ENCODE measurements around the gene NR4A1. TPM values are rescaled to one million over a fixed set of nuclear protein-coding genes. Genes with fewer than 3 reads are reported as not detected.

NR4A1 gene
- total RNA-seq, 2 donors from 2014 or later: 51.1 to 52.0 TPM

DNA sequence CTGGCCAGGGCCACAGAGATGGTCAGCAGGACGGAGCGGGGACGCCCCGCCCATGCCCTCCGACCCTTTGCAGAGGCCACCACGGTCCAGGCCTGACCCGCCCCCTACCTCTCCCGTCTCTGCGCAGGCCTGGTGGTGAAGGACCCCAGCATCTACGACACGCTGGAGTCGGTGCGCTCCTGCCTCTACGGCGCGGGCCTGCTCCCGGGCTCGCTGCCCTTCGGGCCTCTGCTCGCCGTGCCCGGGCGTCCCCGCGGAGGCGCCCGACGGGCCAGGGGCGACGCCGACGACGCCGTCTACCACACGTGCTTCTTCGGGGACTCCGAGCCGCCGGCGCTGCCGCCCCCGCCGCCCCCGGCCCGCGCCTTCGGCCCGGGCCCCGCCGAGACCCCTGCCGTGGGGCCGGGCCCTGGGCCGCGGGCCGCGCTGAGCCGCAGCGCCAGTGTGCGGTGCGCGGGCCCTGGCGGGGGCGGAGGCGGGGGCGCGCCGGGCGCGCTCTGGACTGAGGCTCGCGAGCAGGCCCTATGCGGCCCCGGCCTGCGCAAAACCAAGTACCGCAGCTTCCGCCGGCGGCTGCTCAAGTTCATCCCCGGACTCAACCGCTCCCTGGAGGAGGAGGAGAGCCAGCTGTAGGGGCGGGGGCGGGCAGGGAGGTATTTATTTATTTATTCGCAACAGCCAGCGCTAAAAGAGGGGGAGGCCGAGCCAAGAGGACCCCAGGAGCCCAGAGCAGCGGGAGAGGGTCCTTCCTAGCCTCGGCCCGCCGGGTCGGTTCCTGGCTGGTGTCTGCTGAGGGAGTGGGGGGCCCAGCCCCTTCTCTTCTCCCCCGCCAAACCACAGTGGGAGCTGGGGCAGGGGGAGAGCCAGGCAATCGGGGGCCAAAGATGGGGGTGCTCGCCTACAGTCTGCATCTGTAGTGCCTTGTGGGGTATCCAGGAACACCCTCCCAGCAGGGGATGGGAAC is 36.4 kb upstream of the NR4A1 start:
- Histone ChIP-seq H3K27ac (no peak overlapping the region), H3K27me3 (peaks cover 9% of the 10 kb centered on the region), H3K4me1 (no peaks in the 10 kb centered on the region), H3K9ac (ENCODE audit: low read depth in 2 of 2, low read length in 2 of 2) (no peak overlapping the region), H3K36me3 (no peaks in the 10 kb centered on the region), H3K4me3 (no peak overlapping the region), H3K9me3 (no peaks in the 10 kb centered on the region)
- TF ChIP-seq, protein P1, sequence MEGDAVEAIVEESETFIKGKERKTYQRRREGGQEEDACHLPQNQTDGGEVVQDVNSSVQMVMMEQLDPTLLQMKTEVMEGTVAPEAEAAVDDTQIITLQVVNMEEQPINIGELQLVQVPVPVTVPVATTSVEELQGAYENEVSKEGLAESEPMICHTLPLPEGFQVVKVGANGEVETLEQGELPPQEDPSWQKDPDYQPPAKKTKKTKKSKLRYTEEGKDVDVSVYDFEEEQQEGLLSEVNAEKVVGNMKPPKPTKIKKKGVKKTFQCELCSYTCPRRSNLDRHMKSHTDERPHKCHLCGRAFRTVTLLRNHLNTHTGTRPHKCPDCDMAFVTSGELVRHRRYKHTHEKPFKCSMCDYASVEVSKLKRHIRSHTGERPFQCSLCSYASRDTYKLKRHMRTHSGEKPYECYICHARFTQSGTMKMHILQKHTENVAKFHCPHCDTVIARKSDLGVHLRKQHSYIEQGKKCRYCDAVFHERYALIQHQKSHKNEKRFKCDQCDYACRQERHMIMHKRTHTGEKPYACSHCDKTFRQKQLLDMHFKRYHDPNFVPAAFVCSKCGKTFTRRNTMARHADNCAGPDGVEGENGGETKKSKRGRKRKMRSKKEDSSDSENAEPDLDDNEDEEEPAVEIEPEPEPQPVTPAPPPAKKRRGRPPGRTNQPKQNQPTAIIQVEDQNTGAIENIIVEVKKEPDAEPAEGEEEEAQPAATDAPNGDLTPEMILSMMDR (IDR thresholded peaks at IDR 0.05): no peak
- DNase-seq: no peak
- intact Hi-C loops (cut with DNase I): no loop called here

DNA sequence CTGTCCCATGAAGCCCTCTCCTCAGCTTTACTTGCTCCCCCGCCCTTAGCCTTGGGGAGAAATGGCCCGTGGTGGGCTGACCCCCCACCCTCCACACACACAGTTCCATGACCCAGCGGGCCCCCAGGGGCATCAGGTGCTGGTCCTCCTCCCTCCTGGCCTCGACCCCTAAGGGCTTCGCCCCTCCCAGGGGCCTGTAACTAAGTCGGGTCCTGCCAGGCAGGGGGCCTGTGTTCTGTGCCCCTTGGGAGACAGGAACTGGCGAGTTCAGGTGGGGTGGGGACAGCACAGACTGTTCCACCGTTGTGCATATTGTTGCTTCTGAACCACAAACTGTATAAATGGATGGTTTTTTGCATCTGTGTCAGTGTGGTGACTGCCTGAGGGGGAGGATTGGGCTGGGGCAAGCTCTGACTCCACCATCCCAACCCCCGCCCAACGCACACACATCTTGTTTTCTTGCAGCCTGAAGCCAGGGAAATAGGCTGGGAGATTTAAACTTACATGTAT is 35.7 kb upstream of the NR4A1 start:
- intact Hi-C loops (cut with DNase I): no loop called here

DNA sequence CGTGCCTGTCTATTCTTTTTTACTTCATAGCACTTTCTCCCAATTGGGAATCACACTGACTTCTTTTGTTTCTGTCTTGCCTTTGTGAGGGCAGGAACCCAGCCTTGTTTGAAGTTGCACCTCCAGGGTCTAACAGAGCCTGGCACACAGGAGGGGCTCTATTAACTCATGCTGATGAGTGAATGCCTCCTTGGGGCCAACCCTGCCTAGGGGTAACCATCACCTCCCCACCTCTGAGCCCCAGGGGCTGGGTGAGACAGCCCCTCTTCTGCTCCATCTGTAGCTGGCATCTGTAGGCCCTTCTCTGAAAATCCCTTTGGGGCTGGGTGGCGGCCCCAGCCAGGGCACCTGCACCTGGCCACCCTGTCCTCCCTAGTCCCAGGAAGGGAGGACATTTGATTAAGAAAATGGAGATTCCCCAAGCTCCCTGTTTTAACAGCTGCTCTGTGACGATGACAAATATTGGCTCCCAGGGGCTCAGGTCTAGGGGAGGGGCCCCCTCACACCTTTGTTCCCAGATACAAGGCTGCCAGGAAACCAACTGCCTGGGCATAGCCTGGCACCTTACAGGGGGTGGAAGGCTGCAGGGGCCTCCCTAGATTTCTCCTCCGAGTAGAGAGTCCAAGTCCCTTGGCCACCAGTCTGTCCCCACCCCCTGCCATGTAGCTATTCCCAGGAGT is 32.7 kb upstream of the NR4A1 start:
- TF ChIP-seq, protein P1 (IDR thresholded peaks at IDR 0.05): no peak
- Histone ChIP-seq H3K4me1 (no peaks in the 10 kb centered on the region), H3K27me3 (peaks cover 9% of the 10 kb centered on the region), H3K4me3 (no peak overlapping the region), H3K27ac (no peak overlapping the region), H3K9ac (ENCODE audit: low read depth in 2 of 2, low read length in 2 of 2) (no peak overlapping the region), H3K9me3 (no peaks in the 10 kb centered on the region), H3K36me3 (no peaks in the 10 kb centered on the region)
- intact Hi-C loops (cut with DNase I): no loop called here
- no peak for DNase-seq

More for the DNA sequence above, 35.7 kb upstream of the NR4A1 start:
- DNase-seq: no peak
- TF ChIP-seq, protein P1 (IDR thresholded peaks at IDR 0.05): no peak
- no peaks in the 10 kb centered on the region for H3K9me3 ChIP-seq
- H3K27me3 ChIP-seq: peaks cover 9% of the 10 kb centered on the region
- no peak overlapping the region for H3K27ac ChIP-seq
- H3K9ac ChIP-seq (ENCODE audit: low read depth in 2 of 2, low read length in 2 of 2): no peak overlapping the region
- H3K36me3 ChIP-seq: no peaks in the 10 kb centered on the region
- no peaks in the 10 kb centered on the region for H3K4me1 ChIP-seq
- H3K4me3 ChIP-seq: no peak overlapping the region

GRCh38 chr12:52019113-52019770 is 32.0 kb upstream of the NR4A1 start:
- Histone ChIP-seq H3K9me3 (no peaks in the 10 kb centered on the region), H3K36me3 (no peaks in the 10 kb centered on the region), H3K9ac (ENCODE audit: low read depth in 2 of 2, low read length in 2 of 2) (no peak overlapping the region), H3K4me1 (no peaks in the 10 kb centered on the region), H3K27ac (no peak overlapping the region), H3K4me3 (no peak overlapping the region), H3K27me3 (peaks cover 9% of the 10 kb centered on the region)
- TF ChIP-seq, protein P1 (IDR thresholded peaks at IDR 0.05): no peak
- intact Hi-C loops (cut with DNase I): no loop called here
- no peak for DNase-seq

Data from colonic mucosa (tissue), 4 donors.